Measurements from ENCODE around the gene GTF2I. TPM values are rescaled to one million over a fixed set of nuclear protein-coding genes. Genes with fewer than 3 reads are reported as not detected.

Gene GTF2I
- total and polyA plus RNA-seq, 2 experiments from 2014 or later = 204 to 219 TPM

GRCh38 chr7:74654811-74655210, 2.7 kb upstream of the GTF2I start:
- H3K9me2 ChIP-seq (ENCODE audit: insufficient read depth) = no peaks in the 10 kb centered on the region
- H2AFZ ChIP-seq = no peak overlapping the region

More at GRCh38 chr7:74654811-74655210, 2.7 kb upstream of the GTF2I start:
- H3K79me2 ChIP-seq (replicated peaks; ENCODE audit: insufficient read depth) = peaks cover 11% of the 10 kb centered on the region
- H3K27ac Mint-ChIP-seq = peak overlapping the region; percentile 98; the same call in 1 of the 2 replicates
- peaks cover 31% of the 10 kb centered on the region for H3K4me1 ChIP-seq (ENCODE audit: insufficient read depth)
- no peaks in the 10 kb centered on the region for H3K27me3 ChIP-seq (ENCODE audit: insufficient read depth)
- TF ChIP-seq JUNB (IDR thresholded peaks at IDR 0.05; ENCODE audit: unreplicated experiment) (no peak), CREB1 (CRISPR knock-in tag; IDR thresholded peaks at IDR 0.05; ENCODE audit: low read depth) (no peak), ETS1 (IDR thresholded peaks at IDR 0.05) (no peak), CTCF (conservative IDR thresholded peaks at IDR 0.05; ENCODE audit: low read depth in 2 of 2) (no peak), ZNF331 (CRISPR knock-in tag; IDR thresholded peaks at IDR 0.05; ENCODE audit: low read depth) (no peak), POLR2AphosphoS5 (IDR thresholded peaks at IDR 0.05; ENCODE audit: low read depth) (no peak), REST (IDR thresholded peaks at IDR 0.05; ENCODE audit: unreplicated experiment) (no peak), ZNF462 (CRISPR knock-in tag; IDR thresholded peaks at IDR 0.05) (no peak), STAT1 (IDR thresholded peaks at IDR 0.05; ENCODE audit: unreplicated experiment) (no peak), ZNF114 (CRISPR knock-in tag; IDR thresholded peaks at IDR 0.05) (no peak), EZH2phosphoT487 (IDR thresholded peaks at IDR 0.05; ENCODE audit: unreplicated experiment) (no peak), EZH2 (IDR thresholded peaks at IDR 0.05; ENCODE audit: low read depth, unreplicated experiment) (no peak), NANOG (IDR thresholded peaks at IDR 0.05; ENCODE audit: borderline replicate concordance) (no peak)
- peaks cover 21% of the 10 kb centered on the region for H3K27me3 Mint-ChIP-seq (ENCODE audit: insufficient read depth, low read depth, poor library complexity)
- peaks cover 17% of the 10 kb centered on the region for H3K36me3 Mint-ChIP-seq (ENCODE audit: low read depth)
- no peaks in the 10 kb centered on the region for H4K20me1 ChIP-seq (replicated peaks; ENCODE audit: insufficient read depth)
- peak overlapping the region; percentile 79; the same call in 1 of the 3 replicates for H3K4me3 Mint-ChIP-seq
- peaks cover 10% of the 10 kb centered on the region for H3K9me3 Mint-ChIP-seq
- H3K4me3 ChIP-seq = no peak overlapping the region
- peak overlapping the region; percentile 100; the same call in 1 of the 2 replicates for H3K27ac ChIP-seq (ENCODE audit: low read depth)
- DNase-seq (ENCODE audit: low spot score) = no peak
- H3K4me1 Mint-ChIP-seq = peaks cover 44% of the 10 kb centered on the region
- peaks cover 18% of the 10 kb centered on the region for H3F3A ChIP-seq (replicated peaks; ENCODE audit: low read depth)
- H3K4me2 ChIP-seq = 0 out of 2 replicates have a peak overlapping the region, but pooled peaks have one; percentile 87
- no peak for ATAC-seq
- H3K36me3 ChIP-seq (ENCODE audit: insufficient read depth) = no peaks in the 10 kb centered on the region
